AML-193 (cell line): Measurements from ENCODE around the gene ZNF282.
"Not testable (repeated sequence)": the region's sequence is repeated elsewhere in the genome, so short reads cannot be mapped to it uniquely, and the experiment has no call there.

ENCODE experiments used
- DNase-seq, 2 experiments: peaks; one replicate each; lab custom pipeline; 2025; lab: John Stamatoyannopoulos, UW

Gene ZNF282

GRCh38 chr7:149257146-149257545, 61.8 kb downstream of the ZNF282 start:
- DNase-seq = no peak

GRCh38 chr7:149261316-149261828, 66.0 kb downstream of the ZNF282 start:
- peak in 1 of 2 experiments; percentile 20 for DNase-seq

- DNase-seq = peak; percentile 82 to 83
Observed at GRCh38 chr7:149261829-149262617, 66.7 kb downstream of the ZNF282 start, which contains the start of gene ZNF783. ZNF783 (plus strand) TSS chr7:149262196; CDS start chr7:149262334, 138 bp downstream.

GRCh38 chr7:149266451-149266850, 71.1 kb downstream of the ZNF282 start:
- DNase-seq = no peak

GRCh38 chr7:149267733-149268132, 72.4 kb downstream of the ZNF282 start:
- no peak for DNase-seq

GRCh38 chr7:149274424-149274823, 79.1 kb downstream of the ZNF282 start:
- not testable (repeated sequence) for DNase-seq
